Measurements from ENCODE around the gene TRPT1. TPM values are rescaled to one million over a fixed set of nuclear protein-coding genes. Genes with fewer than 3 reads are reported as not detected.

The TRPT1 gene
- total and polyA plus RNA-seq, 9 of the 15 experiments (the other 6 are each of a cell fraction or from before 2014, with no cell fraction given), result 4.6 to 41.7 (median 23.1) TPM

GRCh38 chr11:64269540-64270220 is 43.7 kb upstream of the TRPT1 start (continued):
- TF ChIP-seq, protein P1, sequence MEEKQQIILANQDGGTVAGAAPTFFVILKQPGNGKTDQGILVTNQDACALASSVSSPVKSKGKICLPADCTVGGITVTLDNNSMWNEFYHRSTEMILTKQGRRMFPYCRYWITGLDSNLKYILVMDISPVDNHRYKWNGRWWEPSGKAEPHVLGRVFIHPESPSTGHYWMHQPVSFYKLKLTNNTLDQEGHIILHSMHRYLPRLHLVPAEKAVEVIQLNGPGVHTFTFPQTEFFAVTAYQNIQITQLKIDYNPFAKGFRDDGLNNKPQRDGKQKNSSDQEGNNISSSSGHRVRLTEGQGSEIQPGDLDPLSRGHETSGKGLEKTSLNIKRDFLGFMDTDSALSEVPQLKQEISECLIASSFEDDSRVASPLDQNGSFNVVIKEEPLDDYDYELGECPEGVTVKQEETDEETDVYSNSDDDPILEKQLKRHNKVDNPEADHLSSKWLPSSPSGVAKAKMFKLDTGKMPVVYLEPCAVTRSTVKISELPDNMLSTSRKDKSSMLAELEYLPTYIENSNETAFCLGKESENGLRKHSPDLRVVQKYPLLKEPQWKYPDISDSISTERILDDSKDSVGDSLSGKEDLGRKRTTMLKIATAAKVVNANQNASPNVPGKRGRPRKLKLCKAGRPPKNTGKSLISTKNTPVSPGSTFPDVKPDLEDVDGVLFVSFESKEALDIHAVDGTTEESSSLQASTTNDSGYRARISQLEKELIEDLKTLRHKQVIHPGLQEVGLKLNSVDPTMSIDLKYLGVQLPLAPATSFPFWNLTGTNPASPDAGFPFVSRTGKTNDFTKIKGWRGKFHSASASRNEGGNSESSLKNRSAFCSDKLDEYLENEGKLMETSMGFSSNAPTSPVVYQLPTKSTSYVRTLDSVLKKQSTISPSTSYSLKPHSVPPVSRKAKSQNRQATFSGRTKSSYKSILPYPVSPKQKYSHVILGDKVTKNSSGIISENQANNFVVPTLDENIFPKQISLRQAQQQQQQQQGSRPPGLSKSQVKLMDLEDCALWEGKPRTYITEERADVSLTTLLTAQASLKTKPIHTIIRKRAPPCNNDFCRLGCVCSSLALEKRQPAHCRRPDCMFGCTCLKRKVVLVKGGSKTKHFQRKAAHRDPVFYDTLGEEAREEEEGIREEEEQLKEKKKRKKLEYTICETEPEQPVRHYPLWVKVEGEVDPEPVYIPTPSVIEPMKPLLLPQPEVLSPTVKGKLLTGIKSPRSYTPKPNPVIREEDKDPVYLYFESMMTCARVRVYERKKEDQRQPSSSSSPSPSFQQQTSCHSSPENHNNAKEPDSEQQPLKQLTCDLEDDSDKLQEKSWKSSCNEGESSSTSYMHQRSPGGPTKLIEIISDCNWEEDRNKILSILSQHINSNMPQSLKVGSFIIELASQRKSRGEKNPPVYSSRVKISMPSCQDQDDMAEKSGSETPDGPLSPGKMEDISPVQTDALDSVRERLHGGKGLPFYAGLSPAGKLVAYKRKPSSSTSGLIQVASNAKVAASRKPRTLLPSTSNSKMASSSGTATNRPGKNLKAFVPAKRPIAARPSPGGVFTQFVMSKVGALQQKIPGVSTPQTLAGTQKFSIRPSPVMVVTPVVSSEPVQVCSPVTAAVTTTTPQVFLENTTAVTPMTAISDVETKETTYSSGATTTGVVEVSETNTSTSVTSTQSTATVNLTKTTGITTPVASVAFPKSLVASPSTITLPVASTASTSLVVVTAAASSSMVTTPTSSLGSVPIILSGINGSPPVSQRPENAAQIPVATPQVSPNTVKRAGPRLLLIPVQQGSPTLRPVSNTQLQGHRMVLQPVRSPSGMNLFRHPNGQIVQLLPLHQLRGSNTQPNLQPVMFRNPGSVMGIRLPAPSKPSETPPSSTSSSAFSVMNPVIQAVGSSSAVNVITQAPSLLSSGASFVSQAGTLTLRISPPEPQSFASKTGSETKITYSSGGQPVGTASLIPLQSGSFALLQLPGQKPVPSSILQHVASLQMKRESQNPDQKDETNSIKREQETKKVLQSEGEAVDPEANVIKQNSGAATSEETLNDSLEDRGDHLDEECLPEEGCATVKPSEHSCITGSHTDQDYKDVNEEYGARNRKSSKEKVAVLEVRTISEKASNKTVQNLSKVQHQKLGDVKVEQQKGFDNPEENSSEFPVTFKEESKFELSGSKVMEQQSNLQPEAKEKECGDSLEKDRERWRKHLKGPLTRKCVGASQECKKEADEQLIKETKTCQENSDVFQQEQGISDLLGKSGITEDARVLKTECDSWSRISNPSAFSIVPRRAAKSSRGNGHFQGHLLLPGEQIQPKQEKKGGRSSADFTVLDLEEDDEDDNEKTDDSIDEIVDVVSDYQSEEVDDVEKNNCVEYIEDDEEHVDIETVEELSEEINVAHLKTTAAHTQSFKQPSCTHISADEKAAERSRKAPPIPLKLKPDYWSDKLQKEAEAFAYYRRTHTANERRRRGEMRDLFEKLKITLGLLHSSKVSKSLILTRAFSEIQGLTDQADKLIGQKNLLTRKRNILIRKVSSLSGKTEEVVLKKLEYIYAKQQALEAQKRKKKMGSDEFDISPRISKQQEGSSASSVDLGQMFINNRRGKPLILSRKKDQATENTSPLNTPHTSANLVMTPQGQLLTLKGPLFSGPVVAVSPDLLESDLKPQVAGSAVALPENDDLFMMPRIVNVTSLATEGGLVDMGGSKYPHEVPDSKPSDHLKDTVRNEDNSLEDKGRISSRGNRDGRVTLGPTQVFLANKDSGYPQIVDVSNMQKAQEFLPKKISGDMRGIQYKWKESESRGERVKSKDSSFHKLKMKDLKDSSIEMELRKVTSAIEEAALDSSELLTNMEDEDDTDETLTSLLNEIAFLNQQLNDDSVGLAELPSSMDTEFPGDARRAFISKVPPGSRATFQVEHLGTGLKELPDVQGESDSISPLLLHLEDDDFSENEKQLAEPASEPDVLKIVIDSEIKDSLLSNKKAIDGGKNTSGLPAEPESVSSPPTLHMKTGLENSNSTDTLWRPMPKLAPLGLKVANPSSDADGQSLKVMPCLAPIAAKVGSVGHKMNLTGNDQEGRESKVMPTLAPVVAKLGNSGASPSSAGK (IDR thresholded peaks at IDR 0.05), result peak; percentile 58
- no peak for TF ChIP-seq STAG1 (CRISPR knock-in tag; IDR thresholded peaks at IDR 0.05; ENCODE audit: borderline replicate concordance)
- TF ChIP-seq, protein P2, sequence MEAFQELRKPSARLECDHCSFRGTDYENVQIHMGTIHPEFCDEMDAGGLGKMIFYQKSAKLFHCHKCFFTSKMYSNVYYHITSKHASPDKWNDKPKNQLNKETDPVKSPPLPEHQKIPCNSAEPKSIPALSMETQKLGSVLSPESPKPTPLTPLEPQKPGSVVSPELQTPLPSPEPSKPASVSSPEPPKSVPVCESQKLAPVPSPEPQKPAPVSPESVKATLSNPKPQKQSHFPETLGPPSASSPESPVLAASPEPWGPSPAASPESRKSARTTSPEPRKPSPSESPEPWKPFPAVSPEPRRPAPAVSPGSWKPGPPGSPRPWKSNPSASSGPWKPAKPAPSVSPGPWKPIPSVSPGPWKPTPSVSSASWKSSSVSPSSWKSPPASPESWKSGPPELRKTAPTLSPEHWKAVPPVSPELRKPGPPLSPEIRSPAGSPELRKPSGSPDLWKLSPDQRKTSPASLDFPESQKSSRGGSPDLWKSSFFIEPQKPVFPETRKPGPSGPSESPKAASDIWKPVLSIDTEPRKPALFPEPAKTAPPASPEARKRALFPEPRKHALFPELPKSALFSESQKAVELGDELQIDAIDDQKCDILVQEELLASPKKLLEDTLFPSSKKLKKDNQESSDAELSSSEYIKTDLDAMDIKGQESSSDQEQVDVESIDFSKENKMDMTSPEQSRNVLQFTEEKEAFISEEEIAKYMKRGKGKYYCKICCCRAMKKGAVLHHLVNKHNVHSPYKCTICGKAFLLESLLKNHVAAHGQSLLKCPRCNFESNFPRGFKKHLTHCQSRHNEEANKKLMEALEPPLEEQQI (IDR thresholded peaks at IDR 0.05), result no peak
- TF ChIP-seq PHF8 (IDR thresholded peaks at IDR 0.05; ENCODE audit: borderline replicate concordance, low read length), result peak; percentile 57; the same call in 1 of the 2 replicates
- TF ChIP-seq RBM15 (IDR thresholded peaks at IDR 0.05; ENCODE audit: insufficient read depth, low read length), result no peak
- no peak; the same call in 1 of the 2 replicates for TF ChIP-seq ZC3H4 (CRISPR knock-in tag; IDR thresholded peaks at IDR 0.05; ENCODE audit: borderline replicate concordance)
- TF ChIP-seq COPS2 (conservative IDR thresholded peaks at IDR 0.05), result no peak
- TF ChIP-seq DNMT1 (IDR thresholded peaks at IDR 0.05), result no peak
- TF ChIP-seq ZNF668 (CRISPR knock-in tag; IDR thresholded peaks at IDR 0.05), result no peak
- TF ChIP-seq SIN3B (IDR thresholded peaks at IDR 0.05; ENCODE audit: low read depth), result no peak; the same call in 1 of the 2 replicates
- peak; percentile 77 for TF ChIP-seq POLR2A (conservative IDR thresholded peaks at IDR 0.05)
